WTC11 (cell line): ENCODE measurements around the gene PRKAG2. TPM values are rescaled to one million over a fixed set of nuclear protein-coding genes. Genes with fewer than 3 reads are reported as not detected.

Experiments used
- ATAC-seq: fragments of 200-7000 bp; cut with Tn5 transposase; 2 replicates; pipeline ENCODE4 v1.10.0; 2021; ENCODE audit warnings: mild to moderate bottlenecking, moderate library complexity
- CTCF ChIA-PET: fragments of 300-600 bp; sonication (Branson Sonifier 250); formaldehyde crosslinking; loops from one replicate; lab custom pipeline; 2021; ENCODE audit warnings: antibody characterized with exemption; lab: Charles Lee
- POLR2A ChIA-PET: fragments of 350-600 bp; sonication (Branson Sonifier 250); formaldehyde crosslinking; loops from one replicate; lab custom pipeline; 2021; ENCODE audit warnings: antibody characterized with exemption; lab: Charles Lee
- DNase-seq: peaks from one replicate; pipeline ENCODE4 v3.0.0; 2021; ENCODE audit warnings: low spot score
- H3K27ac Mint-ChIP-seq: 2 replicates; pipeline ENCODE4 v1.8.0; 2021; ENCODE audit warnings: mixed read lengths
- H3K27me3 Mint-ChIP-seq: 2 replicates; pipeline ENCODE4 v1.8.0; 2021; ENCODE audit warnings: low read depth, mild to moderate bottlenecking, moderate library complexity, mixed read lengths
- H3K36me3 Mint-ChIP-seq: 2 replicates; pipeline ENCODE4 v1.8.0; 2021; ENCODE audit warnings: mixed read lengths
- H3K4me1 Mint-ChIP-seq: 2 replicates; pipeline ENCODE4 v1.8.0; 2022; ENCODE audit warnings: mixed read lengths
- H3K4me3 Mint-ChIP-seq: 2 replicates; pipeline ENCODE4 v1.8.0; 2021; ENCODE audit warnings: mild to moderate bottlenecking, moderate library complexity, mixed read lengths
- H3K9me3 Mint-ChIP-seq: 2 replicates; pipeline ENCODE4 v1.8.0; 2021; ENCODE audit warnings: mixed read lengths
- ATF1 ChIP-seq: sonication (generic); formaldehyde crosslinking; IDR thresholded peaks from 2 replicates; pipeline ENCODE4 v1.8.1; 2023; ENCODE audit warnings: mild to moderate bottlenecking, moderate library complexity, missing genetic modification reagents
- CDX4 ChIP-seq: fragments of 250-450 bp; sonication (Bioruptor Pico); IDR thresholded peaks from 2 replicates; pipeline ENCODE4 v1.9.0; 2021; ENCODE audit warnings: moderate library complexity, mild to moderate bottlenecking, inconsistent platforms, borderline replicate concordance
- E2F1 ChIP-seq: sonication (generic); formaldehyde crosslinking; IDR thresholded peaks from 2 replicates; pipeline ENCODE4 v1.8.0; 2022; ENCODE audit warnings: mild to moderate bottlenecking, missing genetic modification reagents
- FOXK1 ChIP-seq: sonication (generic); formaldehyde crosslinking; IDR thresholded peaks from 2 replicates; pipeline ENCODE4 v1.8.0; 2022; ENCODE audit warnings: mild to moderate bottlenecking, moderate library complexity, missing genetic modification reagents
- GRHL2 ChIP-seq: fragments of 250-450 bp; sonication (Bioruptor Pico); IDR thresholded peaks from 2 replicates; pipeline ENCODE4 v1.8.0; 2022; ENCODE audit warnings: mild to moderate bottlenecking, moderate library complexity; ENCODE audit not compliant: insufficient replicate concordance, severe bottlenecking
- MAX ChIP-seq: sonication (generic); formaldehyde crosslinking; IDR thresholded peaks from 2 replicates; pipeline ENCODE4 v1.8.0; 2022; ENCODE audit warnings: mild to moderate bottlenecking, missing genetic modification reagents
- MXD4 ChIP-seq: fragments of 250-450 bp; sonication (Bioruptor Pico); IDR thresholded peaks from 2 replicates; pipeline ENCODE4 v1.8.0; 2021; ENCODE audit warnings: mild to moderate bottlenecking, moderate library complexity, borderline replicate concordance
- NFE2L1 ChIP-seq: sonication (generic); formaldehyde crosslinking; IDR thresholded peaks from 2 replicates; pipeline ENCODE4 v1.8.1; 2023; ENCODE audit warnings: missing genetic modification reagents
- NR3C1 ChIP-seq: sonication (generic); formaldehyde crosslinking; conservative IDR thresholded peaks from 2 replicates; pipeline ENCODE4 v1.8.1; 2023; ENCODE audit warnings: low read depth, mild to moderate bottlenecking, missing genetic modification reagents
- PREB ChIP-seq: sonication (generic); formaldehyde crosslinking; IDR thresholded peaks from 2 replicates; pipeline ENCODE4 v1.8.1; 2022; ENCODE audit warnings: mild to moderate bottlenecking, missing genetic modification reagents, moderate library complexity, borderline replicate concordance
- STAT6 ChIP-seq: sonication (generic); formaldehyde crosslinking; conservative IDR thresholded peaks from 2 replicates; pipeline ENCODE4 v1.8.1; 2023; ENCODE audit warnings: mild to moderate bottlenecking, low read depth, missing genetic modification reagents, moderate library complexity
- ZBTB21 ChIP-seq: sonication (generic); formaldehyde crosslinking; IDR thresholded peaks from 2 replicates; pipeline ENCODE4 v1.8.1; 2023; ENCODE audit warnings: mild to moderate bottlenecking, missing genetic modification reagents, borderline replicate concordance
- ZBTB43 ChIP-seq: sonication (generic); formaldehyde crosslinking; IDR thresholded peaks from 2 replicates; pipeline ENCODE4 v1.8.1; 2023; ENCODE audit warnings: mild to moderate bottlenecking, missing genetic modification reagents
- ZNF138 ChIP-seq: sonication (generic); formaldehyde crosslinking; conservative IDR thresholded peaks from 2 replicates; pipeline ENCODE4 v1.8.1; 2022; ENCODE audit warnings: mild to moderate bottlenecking, moderate library complexity, missing genetic modification reagents
- ZNF263 ChIP-seq: sonication (generic); formaldehyde crosslinking; IDR thresholded peaks from 2 replicates; pipeline ENCODE4 v1.8.1; 2022; ENCODE audit warnings: low read depth, mild to moderate bottlenecking, moderate library complexity, missing genetic modification reagents
- ZNF317 ChIP-seq: sonication (generic); formaldehyde crosslinking; IDR thresholded peaks from 2 replicates; pipeline ENCODE4 v1.8.1; 2023; ENCODE audit warnings: low read depth, mild to moderate bottlenecking, moderate library complexity, missing genetic modification reagents, borderline replicate concordance
- ZNF423 ChIP-seq: fragments of 250-450 bp; sonication (Bioruptor Pico); IDR thresholded peaks from 2 replicates; pipeline ENCODE4 v2.1.2; 2022; ENCODE audit warnings: mild to moderate bottlenecking, moderate library complexity
- ZNF425 ChIP-seq: fragments of 250-450 bp; sonication (Bioruptor Pico); conservative IDR thresholded peaks from 2 replicates; pipeline ENCODE4 v1.9.0; 2021; ENCODE audit warnings: mild to moderate bottlenecking
- ZNF512 ChIP-seq: sonication (generic); formaldehyde crosslinking; IDR thresholded peaks from 2 replicates; pipeline ENCODE4 v1.8.1; 2022; ENCODE audit warnings: missing genetic modification reagents, borderline replicate concordance
- total RNA-seq: library from RNA; stranded (reverse); gene quantifications from 3 replicates; pipeline ENCODE4 v1.2.3, GENCODE V29; 2021

PRKAG2 gene
- total RNA-seq, 1 experiment from 2014 or later, result 20.3 TPM

GRCh38 chr7:151844825-151845200 lies 32.1 kb downstream of the PRKAG2 start:
- DNase-seq, result no peak
- no peaks in the 10 kb centered on the region for H3K4me1 Mint-ChIP-seq
- no peaks in the 10 kb centered on the region for H3K9me3 Mint-ChIP-seq
- POLR2A ChIA-PET, result no interaction called here
- TF ChIP-seq ZBTB21 (CRISPR knock-in tag) (no peak), CDX4 (CRISPR knock-in tag) (no peak), ATF1 (CRISPR knock-in tag) (no peak), ZNF423 (CRISPR knock-in tag) (no peak), ZNF317 (CRISPR knock-in tag) (no peak), ZNF425 (no peak), MAX (CRISPR knock-in tag) (no peak), ZNF263 (no peak), GRHL2 (CRISPR knock-in tag) (no peak), PREB (CRISPR knock-in tag) (no peak), FOXK1 (CRISPR knock-in tag) (no peak), ZBTB43 (no peak), NFE2L1 (CRISPR knock-in tag) (no peak), ZNF512 (CRISPR knock-in tag) (no peak), E2F1 (CRISPR knock-in tag) (no peak), MXD4 (no peak), ZNF138 (CRISPR knock-in tag) (no peak), NR3C1 (no peak), STAT6 (CRISPR knock-in tag) (no peak)
- TF ChIP-seq, all 79 proteins: peak for 0
- CTCF ChIA-PET, result interaction anchor here (0.5 kb wide), 1 partner anchor 8 kb away, joined by 3 read pairs; no protein-coding TSS in a partner anchor
- Mint-ChIP-seq H3K36me3 (no peaks in the 10 kb centered on the region), H3K27me3 (no peaks in the 10 kb centered on the region), H3K4me3 (no peak overlapping the region), H3K27ac (no peak overlapping the region)
- no peak for ATAC-seq
